HepG2 (cell line): ENCODE results near the gene ZNF500. TPM values are rescaled to one million over a fixed set of nuclear protein-coding genes. Genes with fewer than 3 reads are reported as not detected.
A peak's percentile ranks its signal among the peaks of the same experiment; 100 is the strongest.

Source experiments
- IKZF1 ChIP-seq: fragments of 450-650 bp; IDR thresholded peaks from 2 replicates; pipeline ENCODE4 v1.7.1; 2016
- KMT2B ChIP-seq: IDR thresholded peaks from 2 replicates; pipeline ENCODE4 v1.6.1; 2016; ENCODE audit warnings: missing genetic modification reagents, missing compliant biosample characterization
- MBD4 ChIP-seq: IDR thresholded peaks from 2 replicates; pipeline ENCODE4 v1.6.1; 2012; ENCODE audit warnings: low read length, inconsistent platforms, borderline replicate concordance
- RNF2 ChIP-seq: fragments of 450-650 bp; conservative IDR thresholded peaks from 2 replicates; pipeline ENCODE4 v1.6.1; 2016; ENCODE audit warnings: low read depth
- TAF15 ChIP-seq: fragments of 200-400 bp; formaldehyde crosslinking; IDR thresholded peaks from one replicate; pipeline ENCODE4 v1.6.1; 2018; ENCODE audit warnings: mild to moderate bottlenecking, low read depth, low read length; ENCODE audit not compliant: poor library complexity, severe bottlenecking
- ZMAT3 ChIP-seq: sonication (generic); formaldehyde crosslinking; conservative IDR thresholded peaks from 2 replicates; pipeline ENCODE4 v1.7.0; 2021; ENCODE audit warnings: missing genetic modification reagents
- ZNF136 ChIP-seq: sonication (generic); formaldehyde crosslinking; IDR thresholded peaks from 2 replicates; pipeline ENCODE4 v1.8.1; 2022; ENCODE audit warnings: low read depth, mild to moderate bottlenecking, moderate library complexity, missing genetic modification reagents
- ZNF263 ChIP-seq: sonication (generic); formaldehyde crosslinking; IDR thresholded peaks from 2 replicates; pipeline ENCODE4 v1.4.0; 2020; ENCODE audit warnings: missing genetic modification reagents
- ZNF326 ChIP-seq: sonication (generic); formaldehyde crosslinking; IDR thresholded peaks from 2 replicates; pipeline ENCODE4 v1.4.0; 2020; ENCODE audit warnings: missing genetic modification reagents, borderline replicate concordance
- ZNF329 ChIP-seq: sonication (generic); formaldehyde crosslinking; IDR thresholded peaks from 2 replicates; pipeline ENCODE4 v1.9.0; 2021; ENCODE audit warnings: low read depth, mild to moderate bottlenecking, missing genetic modification reagents
- ZSCAN20 ChIP-seq: sonication (generic); formaldehyde crosslinking; IDR thresholded peaks from 2 replicates; pipeline ENCODE4 v1.4.0; 2020; ENCODE audit warnings: missing genetic modification reagents, mild to moderate bottlenecking, borderline replicate concordance
- polyA plus RNA-seq, 8 experiments: library from polyadenylated mRNA; depleted of rRNA in 3 of 8; stranded (reverse) in 7 of 8; unstranded in 1 of 8; fragments of >200 nt; fragmentation: Illumina TruSeq in 4 of 8; extraction: Trizol in 4 of 8; gene quantifications; 2 replicates each; pipeline versions ENCODE4 v1.2.1 to v1.2.3, GENCODE V29; 2011 to 2016; ENCODE audit warnings: low read depth in 4 of 8, missing spikeins in 1 of 8, mixed read lengths in 1 of 8; ENCODE audit not compliant: insufficient read depth in 1 of 8
- total RNA-seq, 5 experiments: library from RNA; depleted of rRNA; stranded (reverse); fragments of >200 nt; fragmentation: Illumina TruSeq; extraction: Trizol; gene quantifications; 2 replicates each; pipeline ENCODE4 v1.2.3, GENCODE V29; 2016; ENCODE audit warnings: low read depth in 1 of 5
- TF ChIP-seq, protein P1 (sequence below): sonication (generic); formaldehyde crosslinking; IDR thresholded peaks from 2 replicates; pipeline ENCODE4 v1.5.0; 2020; ENCODE audit warnings: missing genetic modification reagents
- TF ChIP-seq, protein P2 (sequence below): sonication (generic); formaldehyde crosslinking; conservative IDR thresholded peaks from 2 replicates; pipeline ENCODE4 v1.4.0; 2020; ENCODE audit warnings: missing genetic modification reagents
- TF ChIP-seq, protein P3 (sequence below): sonication (generic); formaldehyde crosslinking; IDR thresholded peaks from one replicate; pipeline ENCODE4 v1.5.1; 2020; ENCODE audit warnings: mild to moderate bottlenecking, missing genetic modification reagents; ENCODE audit errors: not compliant biosample characterization
- TF ChIP-seq, protein P4 (sequence below): sonication (generic); formaldehyde crosslinking; IDR thresholded peaks from 2 replicates; pipeline ENCODE4 v1.4.0; 2020; ENCODE audit warnings: mild to moderate bottlenecking, missing genetic modification reagents

The ZNF500 gene
- total and polyA plus RNA-seq, 2 of the 13 experiments (the other 11 are each of a cell fraction or from before 2014, with no cell fraction given): 6.1 to 12.2 TPM

DNA sequence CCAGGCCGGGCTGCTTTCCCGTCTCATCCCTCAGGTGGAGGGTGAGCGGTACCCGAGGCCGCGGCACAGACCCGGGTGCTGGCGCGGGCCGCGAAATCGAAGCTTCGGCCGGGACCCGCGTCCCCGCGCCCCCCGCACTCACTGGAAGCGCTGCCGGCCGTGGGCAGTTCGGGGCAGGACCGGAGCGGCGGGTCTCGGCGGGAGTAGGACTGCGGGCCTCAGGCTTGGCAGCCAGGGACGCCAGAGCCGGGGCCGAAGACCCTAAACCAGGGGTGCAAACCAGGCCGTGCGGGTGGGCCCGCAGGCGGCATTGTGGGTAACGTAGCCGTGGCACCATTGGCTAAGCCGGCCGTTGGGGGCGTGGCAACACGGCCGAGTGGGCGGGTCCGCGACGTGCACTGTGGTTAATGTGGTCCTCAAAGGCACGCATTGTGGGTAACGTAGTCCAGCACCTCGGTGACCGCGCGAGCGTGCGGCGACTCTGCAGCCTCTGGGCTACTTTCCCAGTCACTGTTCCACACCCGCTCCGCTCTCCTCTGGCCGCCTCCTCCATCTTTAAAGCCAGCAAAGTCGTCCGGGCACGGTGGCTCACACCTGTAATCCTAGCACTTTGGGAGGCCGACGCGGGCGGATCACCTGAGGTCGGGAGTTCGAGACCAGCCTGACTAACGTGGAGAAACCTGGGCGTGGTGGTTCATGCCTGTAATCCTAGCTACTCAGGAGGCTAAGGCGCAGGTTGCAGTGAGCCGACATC is at the start of gene ZNF500 (continued):
- TF ChIP-seq MBD4 (no peak), KMT2B (CRISPR knock-in tag) (peak; percentile 81), ZNF263 (CRISPR knock-in tag) (no peak), ZNF329 (0 out of 2 replicates have a peak, but pooled peaks have one; percentile 49), ZNF326 (CRISPR knock-in tag) (no peak), ZNF136 (CRISPR knock-in tag) (no peak), ZSCAN20 (peak; percentile 69; the same call in 1 of the 2 replicates), TAF15 (no peak), ZMAT3 (CRISPR knock-in tag) (peak; percentile 70; the same call in 1 of the 2 replicates), IKZF1 (no peak), RNF2 (no peak)
- TF ChIP-seq, protein P1, sequence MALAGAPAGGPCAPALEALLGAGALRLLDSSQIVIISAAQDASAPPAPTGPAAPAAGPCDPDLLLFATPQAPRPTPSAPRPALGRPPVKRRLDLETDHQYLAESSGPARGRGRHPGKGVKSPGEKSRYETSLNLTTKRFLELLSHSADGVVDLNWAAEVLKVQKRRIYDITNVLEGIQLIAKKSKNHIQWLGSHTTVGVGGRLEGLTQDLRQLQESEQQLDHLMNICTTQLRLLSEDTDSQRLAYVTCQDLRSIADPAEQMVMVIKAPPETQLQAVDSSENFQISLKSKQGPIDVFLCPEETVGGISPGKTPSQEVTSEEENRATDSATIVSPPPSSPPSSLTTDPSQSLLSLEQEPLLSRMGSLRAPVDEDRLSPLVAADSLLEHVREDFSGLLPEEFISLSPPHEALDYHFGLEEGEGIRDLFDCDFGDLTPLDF (CRISPR knock-in tag): peak; percentile 35; the same call in 1 of the 2 replicates
- TF ChIP-seq, protein P2, sequence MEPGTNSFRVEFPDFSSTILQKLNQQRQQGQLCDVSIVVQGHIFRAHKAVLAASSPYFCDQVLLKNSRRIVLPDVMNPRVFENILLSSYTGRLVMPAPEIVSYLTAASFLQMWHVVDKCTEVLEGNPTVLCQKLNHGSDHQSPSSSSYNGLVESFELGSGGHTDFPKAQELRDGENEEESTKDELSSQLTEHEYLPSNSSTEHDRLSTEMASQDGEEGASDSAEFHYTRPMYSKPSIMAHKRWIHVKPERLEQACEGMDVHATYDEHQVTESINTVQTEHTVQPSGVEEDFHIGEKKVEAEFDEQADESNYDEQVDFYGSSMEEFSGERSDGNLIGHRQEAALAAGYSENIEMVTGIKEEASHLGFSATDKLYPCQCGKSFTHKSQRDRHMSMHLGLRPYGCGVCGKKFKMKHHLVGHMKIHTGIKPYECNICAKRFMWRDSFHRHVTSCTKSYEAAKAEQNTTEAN: no peak; the same call in 1 of the 2 replicates
- TF ChIP-seq, protein P3, sequence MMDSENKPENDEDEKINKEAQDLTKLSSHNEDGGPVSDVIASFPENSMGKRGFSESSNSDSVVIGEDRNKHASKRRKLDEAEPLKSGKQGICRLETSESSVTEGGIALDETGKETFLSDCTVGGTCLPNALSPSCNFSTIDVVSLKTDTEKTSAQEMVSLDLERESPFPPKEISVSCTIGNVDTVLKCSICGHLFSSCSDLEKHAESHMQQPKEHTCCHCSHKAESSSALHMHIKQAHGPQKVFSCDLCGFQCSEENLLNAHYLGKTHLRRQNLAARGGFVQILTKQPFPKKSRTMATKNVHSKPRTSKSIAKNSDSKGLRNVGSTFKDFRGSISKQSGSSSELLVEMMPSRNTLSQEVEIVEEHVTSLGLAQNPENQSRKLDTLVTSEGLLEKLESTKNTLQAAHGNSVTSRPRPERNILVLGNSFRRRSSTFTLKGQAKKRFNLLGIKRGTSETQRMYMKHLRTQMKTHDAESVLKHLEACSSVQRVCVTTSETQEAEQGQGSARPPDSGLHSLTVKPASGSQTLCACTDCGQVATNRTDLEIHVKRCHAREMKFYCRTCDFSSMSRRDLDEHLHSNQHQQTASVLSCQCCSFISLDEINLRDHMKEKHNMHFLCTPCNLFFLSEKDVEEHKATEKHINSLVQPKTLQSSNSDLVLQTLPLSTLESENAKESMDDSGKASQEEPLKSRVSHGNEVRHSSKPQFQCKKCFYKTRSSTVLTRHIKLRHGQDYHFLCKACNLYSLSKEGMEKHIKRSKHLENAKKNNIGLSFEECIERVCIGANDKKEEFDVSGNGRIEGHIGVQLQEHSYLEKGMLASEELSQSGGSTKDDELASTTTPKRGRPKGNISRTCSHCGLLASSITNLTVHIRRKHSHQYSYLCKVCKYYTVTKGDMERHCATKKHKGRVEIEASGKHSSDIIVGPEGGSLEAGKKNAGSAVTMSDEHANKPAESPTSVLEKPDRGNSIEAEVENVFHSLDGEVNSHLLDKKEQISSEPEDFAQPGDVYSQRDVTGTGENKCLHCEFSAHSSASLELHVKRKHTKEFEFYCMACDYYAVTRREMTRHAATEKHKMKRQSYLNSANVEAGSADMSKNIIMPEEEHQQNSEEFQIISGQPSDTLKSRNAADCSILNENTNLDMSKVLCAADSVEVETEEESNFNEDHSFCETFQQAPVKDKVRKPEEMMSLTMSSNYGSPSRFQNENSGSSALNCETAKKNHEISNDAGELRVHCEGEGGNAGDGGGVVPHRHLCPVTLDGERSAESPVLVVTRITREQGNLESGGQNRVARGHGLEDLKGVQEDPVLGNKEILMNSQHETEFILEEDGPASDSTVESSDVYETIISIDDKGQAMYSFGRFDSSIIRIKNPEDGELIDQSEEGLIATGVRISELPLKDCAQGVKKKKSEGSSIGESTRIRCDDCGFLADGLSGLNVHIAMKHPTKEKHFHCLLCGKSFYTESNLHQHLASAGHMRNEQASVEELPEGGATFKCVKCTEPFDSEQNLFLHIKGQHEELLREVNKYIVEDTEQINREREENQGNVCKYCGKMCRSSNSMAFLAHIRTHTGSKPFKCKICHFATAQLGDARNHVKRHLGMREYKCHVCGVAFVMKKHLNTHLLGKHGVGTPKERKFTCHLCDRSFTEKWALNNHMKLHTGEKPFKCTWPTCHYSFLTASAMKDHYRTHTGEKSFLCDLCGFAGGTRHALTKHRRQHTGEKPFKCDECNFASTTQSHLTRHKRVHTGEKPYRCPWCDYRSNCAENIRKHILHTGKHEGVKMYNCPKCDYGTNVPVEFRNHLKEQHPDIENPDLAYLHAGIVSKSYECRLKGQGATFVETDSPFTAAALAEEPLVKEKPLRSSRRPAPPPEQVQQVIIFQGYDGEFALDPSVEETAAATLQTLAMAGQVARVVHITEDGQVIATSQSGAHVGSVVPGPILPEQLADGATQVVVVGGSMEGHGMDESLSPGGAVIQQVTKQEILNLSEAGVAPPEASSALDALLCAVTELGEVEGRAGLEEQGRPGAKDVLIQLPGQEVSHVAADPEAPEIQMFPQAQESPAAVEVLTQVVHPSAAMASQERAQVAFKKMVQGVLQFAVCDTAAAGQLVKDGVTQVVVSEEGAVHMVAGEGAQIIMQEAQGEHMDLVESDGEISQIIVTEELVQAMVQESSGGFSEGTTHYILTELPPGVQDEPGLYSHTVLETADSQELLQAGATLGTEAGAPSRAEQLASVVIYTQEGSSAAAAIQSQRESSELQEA (CRISPR knock-in tag): no peak
- TF ChIP-seq, protein P4, sequence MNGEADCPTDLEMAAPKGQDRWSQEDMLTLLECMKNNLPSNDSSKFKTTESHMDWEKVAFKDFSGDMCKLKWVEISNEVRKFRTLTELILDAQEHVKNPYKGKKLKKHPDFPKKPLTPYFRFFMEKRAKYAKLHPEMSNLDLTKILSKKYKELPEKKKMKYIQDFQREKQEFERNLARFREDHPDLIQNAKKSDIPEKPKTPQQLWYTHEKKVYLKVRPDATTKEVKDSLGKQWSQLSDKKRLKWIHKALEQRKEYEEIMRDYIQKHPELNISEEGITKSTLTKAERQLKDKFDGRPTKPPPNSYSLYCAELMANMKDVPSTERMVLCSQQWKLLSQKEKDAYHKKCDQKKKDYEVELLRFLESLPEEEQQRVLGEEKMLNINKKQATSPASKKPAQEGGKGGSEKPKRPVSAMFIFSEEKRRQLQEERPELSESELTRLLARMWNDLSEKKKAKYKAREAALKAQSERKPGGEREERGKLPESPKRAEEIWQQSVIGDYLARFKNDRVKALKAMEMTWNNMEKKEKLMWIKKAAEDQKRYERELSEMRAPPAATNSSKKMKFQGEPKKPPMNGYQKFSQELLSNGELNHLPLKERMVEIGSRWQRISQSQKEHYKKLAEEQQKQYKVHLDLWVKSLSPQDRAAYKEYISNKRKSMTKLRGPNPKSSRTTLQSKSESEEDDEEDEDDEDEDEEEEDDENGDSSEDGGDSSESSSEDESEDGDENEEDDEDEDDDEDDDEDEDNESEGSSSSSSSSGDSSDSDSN: peak; percentile 81
